DMS153 (cell line): ENCODE results near the gene CAV3.

Experiments used
- DNase-seq: peaks from one replicate; lab custom pipeline; 2025; lab: John Stamatoyannopoulos, UW

Gene CAV3

GRCh38 chr3:8734908-8735307 lies 1.3 kb downstream of the CAV3 start:
- DNase-seq: no peak

- DNase-seq: no peak
These were observed 2.8 kb downstream of the CAV3 start for GRCh38 chr3:8736436-8736835.

- no peak for DNase-seq
These were observed 3.7 kb downstream of the CAV3 start for GRCh38 chr3:8737301-8737700.

- DNase-seq: no peak
These were observed 4.2 kb downstream of the CAV3 start for GRCh38 chr3:8737823-8738222.

GRCh38 chr3:8738639-8739038 lies 5.0 kb downstream of the CAV3 start:
- DNase-seq: no peak

- no peak for DNase-seq
These were observed 6.3 kb downstream of the CAV3 start for GRCh38 chr3:8739757-8740504.

GRCh38 chr3:8741581-8742261 lies 8.1 kb downstream of the CAV3 start:
- DNase-seq: no peak

GRCh38 chr3:8743021-8743601 lies 9.5 kb downstream of the CAV3 start:
- DNase-seq: no peak

- no peak for DNase-seq
These were observed 10.3 kb downstream of the CAV3 start for GRCh38 chr3:8743911-8744310.

GRCh38 chr3:8745619-8746370 lies 12.2 kb downstream of the CAV3 start:
- no peak for DNase-seq

- DNase-seq: no peak
These were observed 13.3 kb downstream of the CAV3 start for GRCh38 chr3:8746780-8747345.

GRCh38 chr3:8749316-8749715 lies 15.7 kb downstream of the CAV3 start:
- DNase-seq: no peak

- no peak for DNase-seq
These were observed 19.2 kb downstream of the CAV3 start for GRCh38 chr3:8752832-8753231.

GRCh38 chr3:8755097-8755496 lies 21.5 kb downstream of the CAV3 start:
- DNase-seq: no peak

GRCh38 chr3:8755564-8756237 lies 22.1 kb downstream of the CAV3 start:
- no peak for DNase-seq

GRCh38 chr3:8756671-8757070 lies 23.1 kb downstream of the CAV3 start:
- DNase-seq: no peak

GRCh38 chr3:8757551-8758518 lies 24.2 kb downstream of the CAV3 start:
- DNase-seq: no peak

GRCh38 chr3:8759038-8759707 lies 25.6 kb downstream of the CAV3 start:
- no peak for DNase-seq

GRCh38 chr3:8760091-8760490 lies 26.5 kb downstream of the CAV3 start:
- no peak for DNase-seq

GRCh38 chr3:8760506-8760905 lies 26.9 kb downstream of the CAV3 start:
- no peak for DNase-seq
